ENCODE results near the gene NID2. TPM values are rescaled to one million over a fixed set of nuclear protein-coding genes. Genes with fewer than 3 reads are reported as not detected.

Gene NID2
- total and polyA plus RNA-seq, 2 of the 4 experiments (the other 2 are of a cell fraction) = 101 to 303 TPM

GRCh38 chr14:52110441-52111086 is 41.7 kb upstream of the NID2 start:
- no peaks in the 10 kb centered on the region for H3K27me3 ChIP-seq (ENCODE audit: control insufficient read depth, insufficient read depth, low read length)
- peaks cover 0 to 14% of the 10 kb centered on the region in 2 experiments; a peak in 2 of 4 replicates for H3K79me1 ChIP-seq (ENCODE audit: low read depth in 1 of 2, low read length in 2 of 2)
- peak overlapping the region; percentile 70 for H2AFZ ChIP-seq (replicated peaks; ENCODE audit: low read length, poor library complexity)
- H2BK120ac ChIP-seq (ENCODE audit: low read depth, low read length) = peak overlapping the region; percentile 99
- DNase-seq (peak; percentile 88), ATAC-seq (ENCODE audit: low read depth) (peak; percentile 80)
- peak overlapping the region; percentile 99 for H2AK5ac ChIP-seq (ENCODE audit: low read depth, low read length)
- peaks cover 30% of the 10 kb centered on the region for H3K4me1 ChIP-seq (ENCODE audit: control insufficient read depth, insufficient read depth, low read length)
- POLR2A ChIA-PET (ENCODE audit: unreplicated experiment) = interaction anchor here (1.1 to 1.2 kb wide), 2 partner anchors 28 to 30 kb away, joined by 3 to 5 read pairs; no protein-coding TSS in a partner anchor
- peak overlapping the region; percentile 99 for H4K5ac ChIP-seq (ENCODE audit: low read depth, low read length)
- H3K56ac ChIP-seq (ENCODE audit: extremely low read depth, insufficient read depth, low read length) = peak overlapping the region; percentile 94
- BruUV-seq (replicated peaks) = no TSS peak
- peak overlapping the region; percentile 98 for H2BK5ac ChIP-seq (ENCODE audit: low read depth, low read length, poor library complexity, severe bottlenecking)
- dilution Hi-C loops (cut with HindIII; ENCODE audit: low sequenced_read_pairs, unreplicated experiment) (no loop called here), intact Hi-C loops (cut with micrococcal nuclease) (loop anchor here (2.0 kb wide), 2 partner anchors 30 to 42 kb away; partner anchors contain the start of gene NID2), in situ Hi-C loops (cut with MboI; ENCODE audit: low sequenced_read_pairs) (no loop called here)
- peak overlapping the region; percentile 94 for H3K4me2 ChIP-seq (ENCODE audit: low read depth, low read length)
- H3K9me1 ChIP-seq (ENCODE audit: insufficient read depth, low read length) = peaks cover 11% of the 10 kb centered on the region
- WGBS, 2 experiments (ENCODE audit: extremely low coverage in 2 of 2, insufficient read length in 1 of 2) = 14% methylated on average over 1 of the region's 5 CpGs; no CpG with 5 or more reads in 1 of the 2 experiments
- no peaks in the 10 kb centered on the region; the same call in 1 of the 2 replicates for H4K20me1 ChIP-seq (ENCODE audit: insufficient read depth, low read length)
- no peak for TF ChIP-seq ELK1 (IDR thresholded peaks at IDR 0.05; ENCODE audit: borderline replicate concordance, low read depth, low read length)
- TF ChIP-seq NFE2L2 (IDR thresholded peaks at IDR 0.05; ENCODE audit: low read depth, low read length) = no peak
- peak; percentile 4; the same call in 1 of the 2 replicates for TF ChIP-seq SMC3 (IDR thresholded peaks at IDR 0.05; ENCODE audit: low read depth, low read length)
- TF ChIP-seq MAFK (IDR thresholded peaks at IDR 0.05; ENCODE audit: low read depth, low read length) = no peak
- peak; percentile 33; the same call in 1 of the 2 replicates for TF ChIP-seq FOS (IDR thresholded peaks at IDR 0.05; ENCODE audit: low read depth, low read length)
- peak; percentile 98 for TF ChIP-seq CEBPB (IDR thresholded peaks at IDR 0.05; ENCODE audit: low read depth, low read length)
- TF ChIP-seq BHLHE40 (IDR thresholded peaks at IDR 0.05; ENCODE audit: low read depth, low read length) = no peak
- no peak for TF ChIP-seq RCOR1 (IDR thresholded peaks at IDR 0.05; ENCODE audit: insufficient replicate concordance, low read length)
- peak overlapping the region; percentile 97 for H2BK20ac ChIP-seq (ENCODE audit: low read depth, low read length)
- peak overlapping the region; percentile 83 to 89 for H4K8ac ChIP-seq (ENCODE audit: low read depth in 2 of 2, low read length in 2 of 2)
- no peak overlapping the region for H3K4me3 ChIP-seq (ENCODE audit: insufficient read depth, low read depth, low read length)
- no peaks in the 10 kb centered on the region for H3K36me3 ChIP-seq (ENCODE audit: control insufficient read depth, insufficient read depth, low read length)
- H4K91ac ChIP-seq (ENCODE audit: insufficient read depth, low read depth, low read length) = peak overlapping the region; percentile 89
- peak overlapping the region; percentile 75 for H3K9ac ChIP-seq (ENCODE audit: low read depth, low read length)
- H3K9me3 ChIP-seq (ENCODE audit: control insufficient read depth, insufficient read depth, low read length) = no peaks in the 10 kb centered on the region
- H2AK9ac ChIP-seq (replicated peaks; ENCODE audit: low read depth, low read length, poor library complexity) = peak overlapping the region; percentile 94
- H3K23ac ChIP-seq (ENCODE audit: low read depth, low read length) = peak overlapping the region; percentile 96; the same call in 1 of the 2 replicates
- H3K4ac ChIP-seq (ENCODE audit: low read depth, low read length) = peak overlapping the region; percentile 99
- peak overlapping the region; percentile 99 for H3K27ac ChIP-seq (ENCODE audit: insufficient read depth, low read length)
- peak overlapping the region; percentile 97 for H3K14ac ChIP-seq (replicated peaks; ENCODE audit: low read depth, low read length)
- H3K18ac ChIP-seq (ENCODE audit: low read depth, low read length) = peak overlapping the region; percentile 100
- CTCF ChIA-PET = interaction anchor here (0.6 to 1.2 kb wide), 4 partner anchors 20 to 52 kb away, joined by 3 to 6 read pairs (median 4); partner anchors contain the start of gene NID2
- H2BK15ac ChIP-seq (ENCODE audit: low read depth, low read length) = peak overlapping the region; percentile 90
